Activated CD4-positive, alpha-beta T cell treated with anti-CD3 and anti-CD28 coated beads, Interleukin-2, Interleukin-4, amounts not matched to agents 100 ng/mL and 50 ng/mL, durations not matched to agents 16 hours and 8 hours (primary cell): ENCODE data around the gene PPP4R4.

ENCODE experiments used
- DNase-seq: peaks from one replicate; pipeline ENCODE4 v3.0.0-alpha.2; 2020; ENCODE audit warnings: low spot score

The PPP4R4 gene

GRCh38 chr14:94309721-94310120 lies 135.6 kb downstream of the PPP4R4 start:
- no peak for DNase-seq

- no peak for DNase-seq
These were observed 136.1 kb downstream of the PPP4R4 start for GRCh38 chr14:94310248-94310647.

GRCh38 chr14:94312481-94313246 lies 138.5 kb downstream of the PPP4R4 start:
- no peak for DNase-seq

GRCh38 chr14:94313991-94314655 lies 140.0 kb downstream of the PPP4R4 start:
- DNase-seq: no peak

- DNase-seq: no peak
These were observed 140.8 kb downstream of the PPP4R4 start for GRCh38 chr14:94314890-94315289.

- DNase-seq: no peak
These were observed 142.6 kb downstream of the PPP4R4 start for GRCh38 chr14:94316692-94317091.

- no peak for DNase-seq
These were observed 143.1 kb downstream of the PPP4R4 start for GRCh38 chr14:94317259-94317658.

GRCh38 chr14:94320243-94320642 lies 146.1 kb downstream of the PPP4R4 start:
- DNase-seq: no peak

- no peak for DNase-seq
These were observed 147.5 kb downstream of the PPP4R4 start for GRCh38 chr14:94321421-94322271.

- DNase-seq: no peak
These were observed 148.8 kb downstream of the PPP4R4 start, which contains the start of gene SERPINA6 for GRCh38 chr14:94322648-94323570. Gene SERPINA6, minus strand, starts transcription at chr14:94323336. Its CDS starts 8,688 bp downstream, at chr14:94314648.

GRCh38 chr14:94328196-94328595 lies 154.1 kb downstream of the PPP4R4 start:
- DNase-seq: no peak
